Fibroblast of gingiva (primary cell): ENCODE data around the gene ZFAND4.
"Not testable (repeated sequence)": the region's sequence is repeated elsewhere in the genome, so short reads cannot be mapped to it uniquely, and the experiment has no call there.

Experiments used
- DNase-seq: peaks from one replicate; pipeline ENCODE4 v3.0.0-alpha.2; 2011; ENCODE audit warnings: low read depth

Gene ZFAND4

DNA sequence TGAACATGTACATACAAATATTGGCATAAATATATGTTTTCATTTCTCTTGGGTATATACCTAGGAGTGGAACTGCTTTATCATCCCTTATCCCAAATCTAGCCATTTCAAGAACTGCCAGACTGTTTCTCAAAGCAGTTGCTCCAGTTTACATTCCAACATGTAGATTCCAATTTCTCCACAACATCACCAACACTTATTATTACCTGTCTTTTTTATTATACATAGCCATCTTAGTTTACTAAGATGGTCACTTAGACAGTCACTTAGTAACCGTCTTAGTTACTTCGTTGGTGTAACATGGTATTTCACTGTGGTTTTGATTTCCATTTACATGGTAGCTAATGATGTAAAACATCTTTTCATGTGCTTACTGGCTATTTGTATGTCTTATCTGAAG is 82.7 kb downstream of the ZFAND4 start:
- no peak for DNase-seq

- no peak for DNase-seq
Measured at GRCh38 chr10:45589009-45589408, 83.6 kb downstream of the ZFAND4 start.

DNA sequence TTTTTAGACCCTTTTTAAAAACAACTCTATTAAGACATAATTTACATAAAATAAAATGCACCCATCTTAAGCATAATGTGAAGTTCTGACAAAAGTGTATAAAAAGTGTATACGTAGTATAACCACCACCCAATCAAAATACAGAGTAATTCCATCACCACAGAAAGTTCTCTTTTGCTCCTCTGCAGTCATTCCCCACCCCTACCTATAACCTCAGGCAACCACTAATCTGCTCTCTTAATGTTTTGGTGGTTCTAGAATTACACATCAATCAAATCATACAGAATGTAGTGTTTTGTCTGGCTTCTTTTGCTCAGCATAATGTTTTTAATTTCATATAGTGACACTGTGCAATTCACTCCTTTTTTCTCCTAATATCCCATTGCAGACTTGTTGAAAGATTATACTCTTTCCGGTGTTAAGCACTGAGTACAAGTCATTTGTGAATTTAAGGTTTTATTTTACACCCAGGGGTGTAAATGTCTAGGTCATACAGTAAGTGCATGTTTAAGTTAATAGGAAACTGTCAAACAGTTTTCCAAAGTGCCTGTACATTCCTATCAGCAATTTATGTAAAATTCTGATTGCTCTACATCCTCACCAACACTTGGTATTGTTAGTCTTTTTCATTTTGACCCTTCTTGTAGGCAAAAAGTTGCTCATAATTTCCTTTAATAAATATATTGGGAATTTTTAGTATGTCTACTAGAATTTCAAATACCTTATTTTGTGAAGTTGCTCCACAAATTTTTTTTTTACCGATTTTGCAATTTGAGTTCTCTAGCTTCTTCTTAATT is 86.3 kb downstream of the ZFAND4 start:
- no peak for DNase-seq

DNA sequence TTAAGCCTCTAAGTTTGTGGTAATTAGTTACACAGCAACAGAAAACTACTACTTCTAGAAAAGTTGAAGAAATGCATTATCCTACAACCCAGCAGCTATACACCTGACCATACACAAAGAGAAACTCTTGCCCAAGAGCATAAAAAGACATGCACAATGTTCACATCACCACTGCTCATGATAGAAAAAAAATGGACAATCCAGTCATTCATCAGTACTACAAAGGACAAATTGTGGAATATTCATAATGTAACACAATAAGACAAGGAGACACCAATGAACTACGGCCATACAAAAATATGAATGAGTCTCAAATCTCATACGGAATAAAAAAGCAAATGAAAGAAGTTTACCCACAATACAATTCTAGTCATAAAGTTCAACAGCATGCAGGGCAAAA is 87.4 kb downstream of the ZFAND4 start:
- no peak for DNase-seq

DNA sequence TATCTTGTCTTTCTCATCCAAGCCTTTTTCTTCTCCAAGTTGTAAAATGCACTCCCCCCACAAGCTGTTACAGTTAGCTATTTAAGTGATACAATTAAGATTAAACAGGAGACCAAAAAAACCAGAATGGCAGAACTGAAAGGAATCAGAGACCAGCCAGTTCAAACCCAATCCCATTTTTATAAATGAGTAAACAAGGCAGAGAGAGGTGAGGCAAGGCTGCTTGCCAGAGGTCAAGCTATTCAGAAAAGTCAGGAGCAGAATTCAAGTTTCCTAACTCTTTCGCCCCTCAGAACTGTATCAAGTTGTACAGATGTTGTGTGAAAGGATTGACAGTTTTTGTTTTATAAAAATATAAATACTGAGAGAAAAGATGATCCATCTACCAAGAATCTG is 90.2 kb downstream of the ZFAND4 start:
- no peak for DNase-seq

DNA sequence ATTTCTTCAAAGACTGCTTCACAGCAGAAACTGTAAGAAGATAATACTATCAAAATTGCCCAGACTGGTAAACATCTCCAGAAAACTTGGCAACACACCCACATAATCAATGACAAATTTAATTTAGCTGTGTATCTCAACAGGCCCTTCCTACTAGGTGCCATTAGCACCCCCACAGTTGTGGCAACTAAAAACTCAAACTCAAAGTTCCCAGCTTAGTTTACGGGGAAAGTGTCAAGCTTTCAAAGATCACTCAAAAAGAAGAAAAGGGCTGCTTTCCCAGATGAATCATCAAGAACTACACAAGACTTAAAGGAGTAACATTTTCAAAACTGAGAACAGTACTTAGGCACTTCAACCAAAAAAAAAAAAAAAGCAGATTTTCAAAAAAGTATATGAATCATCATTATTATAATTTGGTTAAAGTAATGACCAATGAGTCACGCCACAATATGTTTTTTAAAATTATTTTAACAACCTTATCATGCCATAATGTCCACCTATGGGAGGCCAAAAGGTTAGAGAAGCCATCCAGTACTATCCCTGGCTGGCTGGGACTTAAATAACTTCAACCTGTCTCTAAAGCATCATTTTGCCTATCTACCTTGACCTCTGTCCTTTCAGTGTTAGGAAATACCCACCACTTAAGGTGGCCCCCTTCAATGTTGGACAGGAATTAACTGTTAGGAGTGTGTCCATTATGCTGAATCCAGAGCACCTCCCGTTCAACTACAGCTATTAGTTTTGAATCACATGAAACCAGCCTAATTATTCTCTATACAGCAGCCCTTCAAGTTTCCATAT is 90.8 kb downstream of the ZFAND4 start:
- no peak for DNase-seq

DNA sequence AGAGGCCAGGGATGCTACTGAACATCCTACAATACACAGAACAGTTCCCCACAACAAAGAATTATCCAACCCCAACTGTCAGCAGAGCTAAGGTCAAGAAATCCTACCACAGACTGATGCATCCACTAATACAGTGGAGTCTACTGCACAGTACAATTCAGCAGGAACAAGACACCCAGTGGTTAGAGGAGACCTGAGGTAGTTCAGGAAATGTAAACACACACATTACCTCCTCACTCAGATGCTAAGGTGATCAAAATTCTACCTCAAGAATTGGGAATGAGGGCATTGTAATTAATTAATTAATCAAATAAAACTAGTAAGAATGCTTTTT is 91.4 kb downstream of the ZFAND4 start:
- DNase-seq, result no peak

- DNase-seq, result no peak
Measured at GRCh38 chr10:45580371-45581215, 92.0 kb downstream of the ZFAND4 start.

DNA sequence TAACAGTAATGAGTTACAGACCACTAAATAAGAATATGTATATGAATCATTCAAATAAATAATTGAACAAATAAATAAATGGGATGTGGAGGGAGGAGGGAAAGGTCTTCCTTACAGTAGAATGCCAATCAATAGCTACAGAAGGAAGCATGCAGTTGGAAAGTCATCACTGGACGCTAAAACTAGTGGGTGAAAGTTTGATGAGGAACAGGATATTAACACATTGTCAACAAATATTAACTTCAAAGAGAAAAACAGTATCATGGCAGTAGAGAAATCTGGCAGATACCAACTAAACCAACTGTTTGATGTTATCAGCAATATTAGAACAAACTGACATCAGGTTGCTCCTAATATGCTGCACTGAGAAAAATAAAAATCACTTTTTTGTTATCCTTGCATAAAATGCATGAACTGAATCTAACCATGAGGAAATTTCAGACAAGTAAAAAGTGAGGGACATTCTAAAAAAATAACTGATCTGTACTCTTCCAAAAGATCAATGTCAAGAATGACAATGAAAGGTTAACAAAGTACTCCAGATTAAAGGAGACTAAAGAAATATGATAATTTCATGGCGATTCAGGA is 94.1 kb downstream of the ZFAND4 start:
- DNase-seq, result no peak

GRCh38 chr10:45575966-45576597 is 96.5 kb downstream of the ZFAND4 start:
- no peak for DNase-seq

- DNase-seq, result not testable (repeated sequence)
Measured at GRCh38 chr10:45575032-45575761, 97.4 kb downstream of the ZFAND4 start.

DNA sequence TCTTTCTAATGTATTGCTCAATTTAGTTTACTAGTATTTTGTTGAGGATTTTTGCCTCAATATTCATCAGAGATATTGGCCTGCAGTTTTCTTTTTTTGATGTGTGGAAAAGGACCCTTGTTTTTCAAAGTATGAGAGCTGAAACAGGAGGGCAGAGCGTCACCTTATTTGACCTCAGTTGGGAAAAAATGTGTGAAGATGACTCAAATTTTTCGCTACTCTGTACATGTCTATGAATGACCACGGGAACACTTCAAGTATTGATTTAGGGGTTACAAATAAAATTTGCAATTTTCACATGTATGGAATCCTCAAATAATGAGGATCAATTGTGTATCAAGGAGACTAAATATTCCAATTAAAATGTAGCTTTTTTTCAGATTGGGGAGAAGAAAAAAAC is 103.1 kb downstream of the ZFAND4 start:
- DNase-seq, result no peak

- no peak for DNase-seq
Measured at GRCh38 chr10:45566415-45566814, 106.2 kb downstream of the ZFAND4 start.
